Sigmoid colon (tissue), 7 donors: ENCODE results near the gene RNF39. TPM values are rescaled to one million over a fixed set of nuclear protein-coding genes. Genes with fewer than 3 reads are reported as not detected.

ENCODE experiments used
- DNase-seq: peaks from one replicate; pipeline ENCODE4 v3.0.0-alpha.2; 2019
- H3K27ac ChIP-seq, 4 donors: fragments of 200-600 bp; sonication (generic); one replicate each; pipeline ENCODE4 v1.5.1; 2016 to 2019; ENCODE audit warnings: mild to moderate bottlenecking in 1 of 4
- H3K27me3 ChIP-seq, 3 donors: fragments of 200-600 bp; sonication (generic); one replicate each; pipeline ENCODE4 v1.5.1; 2019; ENCODE audit warnings: mild to moderate bottlenecking in 1 of 3
- H3K36me3 ChIP-seq, 4 donors: fragments of 200-600 bp; sonication (generic); one replicate each; pipeline ENCODE4 v1.5.1; 2016 to 2019
- H3K4me1 ChIP-seq, 4 donors: fragments of 200-600 bp; sonication (generic); one replicate each; pipeline ENCODE4 v1.5.1; 2017 to 2019
- H3K4me3 ChIP-seq, 4 donors: fragments of 200-600 bp; sonication (generic); one replicate each; pipeline ENCODE4 v1.5.1; 2017 to 2019; ENCODE audit warnings: mild to moderate bottlenecking in 2 of 4, moderate library complexity in 1 of 4
- H3K9me3 ChIP-seq, 4 donors: fragments of 200-600 bp in 3 of 4; sonication (generic) in 3 of 4; one replicate each; pipeline versions ENCODE4 v1.5.1 to v1.6.1; 2013 to 2019
- EP300 ChIP-seq, 4 donors: sonication (generic); formaldehyde crosslinking; IDR thresholded peaks; one replicate each; pipeline ENCODE4 v1.6.1; 2017; ENCODE audit warnings: antibody characterized with exemption in 4 of 4
- POLR2A ChIP-seq, 2 donors: fragments of 450-650 bp; IDR thresholded peaks; one replicate each; pipeline ENCODE4 v1.6.1; 2016; ENCODE audit warnings: antibody characterized with exemption in 2 of 2, mild to moderate bottlenecking in 2 of 2, moderate library complexity in 2 of 2
- POLR2AphosphoS5 ChIP-seq, 4 donors: sonication (generic); formaldehyde crosslinking; IDR thresholded peaks; one replicate each; pipeline ENCODE4 v1.6.1; 2017; ENCODE audit warnings: antibody characterized with exemption in 4 of 4
- WGBS, 2 donors: extraction: QIAGEN DNeasy Blood & Tissue Kit; methylation state at CpG; one replicate each; pipeline ENCODE4 v1.1.7; 2013; 5-methylcytosine and 5-hydroxymethylcytosine counted together
- intact Hi-C: fragments of 100-400 bp; cut with DNase I; formaldehyde crosslinking; loops from one replicate; pipeline ENCODE4 v1.15.1; 2023
- polyA plus RNA-seq, 3 donors: library from polyadenylated mRNA; stranded (reverse); fragments of 200-250 nt; gene quantifications; one replicate each; pipeline ENCODE4 v1.2.3, GENCODE V29; 2013
- small RNA-seq, 3 donors: library from RNA; depleted of rRNA; stranded (forward); fragments of <200 nt; gene quantifications; one replicate each; pipeline ENCODE3, GENCODE V24; 2016
- total RNA-seq, 4 donors: library from RNA; depleted of rRNA; stranded (reverse); fragments of >200 nt; gene quantifications; one replicate each; pipeline ENCODE4 v1.1.0, GENCODE V29; 2016
- TF ChIP-seq, protein P1 (sequence below), 4 experiments: fragments of 450-650 bp in 3 of 4; fragments of 200-600 bp in 1 of 4; IDR thresholded peaks; one replicate each; pipeline ENCODE4 v1.5.1; 2016 to 2019; ENCODE audit warnings: antibody characterized with exemption in 4 of 4, mild to moderate bottlenecking in 3 of 4, moderate library complexity in 2 of 4
- donor health status: healthy with polysubstance abuse.
- donor health status: Bipolar disorder and iron deficiency.
- donor health status: healthy.

The RNF39 gene
- total and polyA plus RNA-seq, 7 donors = 0.44 to 2.3 (median 0.60) TPM; not detected in 4

DNA sequence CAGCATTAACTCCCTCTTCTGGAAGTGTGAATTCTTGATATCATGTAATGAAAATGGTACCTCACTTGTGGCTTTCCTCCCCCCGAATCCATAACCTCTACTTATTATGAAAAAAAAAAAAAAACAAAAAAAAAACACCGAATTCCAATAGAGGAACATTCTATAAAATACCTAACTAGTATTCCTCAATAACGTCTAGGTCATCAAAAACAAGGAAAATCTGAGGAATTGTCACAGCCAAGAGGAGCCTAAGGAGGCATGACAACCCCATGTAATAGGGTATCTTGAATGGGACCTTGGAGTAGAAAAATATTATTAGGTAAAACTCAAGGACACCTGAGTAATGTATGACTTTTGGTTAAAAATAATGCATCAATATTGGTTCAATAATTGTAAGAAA lies 53.4 kb downstream of the RNF39 start:
- Histone ChIP-seq H3K4me3 (no peak overlapping the region), H3K9me3 (no peaks in the 10 kb centered on the region), H3K27ac (no peak overlapping the region), H3K27me3 (no peaks in the 10 kb centered on the region), H3K36me3 (no peaks in the 10 kb centered on the region), H3K4me1 (no peaks in the 10 kb centered on the region)
- 92 to 96% methylated on average over 3 of the region's 3 CpGs for WGBS, 2 donors
- no peak for TF ChIP-seq POLR2A (IDR thresholded peaks at IDR 0.05)
- TF ChIP-seq, protein P1, sequence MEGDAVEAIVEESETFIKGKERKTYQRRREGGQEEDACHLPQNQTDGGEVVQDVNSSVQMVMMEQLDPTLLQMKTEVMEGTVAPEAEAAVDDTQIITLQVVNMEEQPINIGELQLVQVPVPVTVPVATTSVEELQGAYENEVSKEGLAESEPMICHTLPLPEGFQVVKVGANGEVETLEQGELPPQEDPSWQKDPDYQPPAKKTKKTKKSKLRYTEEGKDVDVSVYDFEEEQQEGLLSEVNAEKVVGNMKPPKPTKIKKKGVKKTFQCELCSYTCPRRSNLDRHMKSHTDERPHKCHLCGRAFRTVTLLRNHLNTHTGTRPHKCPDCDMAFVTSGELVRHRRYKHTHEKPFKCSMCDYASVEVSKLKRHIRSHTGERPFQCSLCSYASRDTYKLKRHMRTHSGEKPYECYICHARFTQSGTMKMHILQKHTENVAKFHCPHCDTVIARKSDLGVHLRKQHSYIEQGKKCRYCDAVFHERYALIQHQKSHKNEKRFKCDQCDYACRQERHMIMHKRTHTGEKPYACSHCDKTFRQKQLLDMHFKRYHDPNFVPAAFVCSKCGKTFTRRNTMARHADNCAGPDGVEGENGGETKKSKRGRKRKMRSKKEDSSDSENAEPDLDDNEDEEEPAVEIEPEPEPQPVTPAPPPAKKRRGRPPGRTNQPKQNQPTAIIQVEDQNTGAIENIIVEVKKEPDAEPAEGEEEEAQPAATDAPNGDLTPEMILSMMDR (IDR thresholded peaks at IDR 0.05) = no peak
- TF ChIP-seq EP300 (IDR thresholded peaks at IDR 0.05) = no peak
- no peak for TF ChIP-seq POLR2AphosphoS5 (IDR thresholded peaks at IDR 0.05)
- no peak for DNase-seq
- intact Hi-C loops = no loop called here

DNA sequence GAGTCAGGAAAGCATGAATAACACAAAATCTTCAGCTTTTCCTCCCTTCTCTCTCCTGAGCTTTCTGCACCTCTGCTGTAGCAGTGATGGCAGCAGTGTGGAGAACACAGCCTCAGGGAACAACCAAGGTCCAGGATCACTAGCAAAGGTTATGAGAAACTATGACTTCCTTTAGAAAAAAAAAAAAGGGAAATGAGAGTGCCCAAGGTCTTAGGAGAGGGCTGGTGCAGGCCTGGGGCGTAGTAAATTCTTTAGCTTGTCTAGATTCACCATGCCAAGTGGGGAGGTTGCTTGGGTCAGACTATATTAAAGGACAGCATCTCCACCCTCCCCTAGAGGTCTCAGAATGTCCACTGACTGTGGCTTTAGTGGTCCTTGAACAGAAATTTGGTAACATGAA lies 54.9 kb downstream of the RNF39 start:
- no peak overlapping the region for H3K4me3 ChIP-seq
- H3K27ac ChIP-seq = no peak overlapping the region
- no peaks in the 10 kb centered on the region for H3K9me3 ChIP-seq
- no peaks in the 10 kb centered on the region for H3K36me3 ChIP-seq
- DNase-seq = no peak
- H3K4me1 ChIP-seq = no peaks in the 10 kb centered on the region
- no peaks in the 10 kb centered on the region for H3K27me3 ChIP-seq
- no peak for TF ChIP-seq EP300 (IDR thresholded peaks at IDR 0.05)
- no peak for TF ChIP-seq POLR2A (IDR thresholded peaks at IDR 0.05)
- TF ChIP-seq POLR2AphosphoS5 (IDR thresholded peaks at IDR 0.05) = no peak
- TF ChIP-seq, protein P1 (IDR thresholded peaks at IDR 0.05) = no peak
- 77 to 96% methylated on average over 1 of the region's 1 CpG for WGBS, 2 donors
- intact Hi-C loops = no loop called here

Small RNAs within 50 kb of the gene (small RNA-seq; reads per million reads assigned to genes)
- gene RF02218 = 0 reads per million in 3 donors
- gene RF02219 = 0 reads per million in 3 donors
- gene RF02220 = 0 reads per million in 3 donors

Other genes starting within 250 kb of the RNF39 start
- gene HLA-G, start 247.9 kb downstream of the RNF39 start, total RNA-seq = not detected
- under 1 TPM in 1 of 3 donors, not detected in 2; 0.09 TPM for gene HLA-G, start 247.9 kb downstream of the RNF39 start, polyA plus RNA-seq
- 100 to 1,000 TPM; 279 to 524 (median 398) TPM for gene HLA-A, start 133.2 kb downstream of the RNF39 start, total RNA-seq
- gene HLA-A, start 133.2 kb downstream of the RNF39 start, polyA plus RNA-seq = 1,000 to 10,000 TPM in 1 of 3 donors, 100 to 1,000 TPM in 2; 302 to 2,938 (median 684) TPM
- 10 to 100 TPM; 11.1 to 29.3 (median 23.3) TPM for gene POLR1H, start 14.5 kb downstream of the RNF39 start, total RNA-seq
- gene POLR1H, start 14.5 kb downstream of the RNF39 start, polyA plus RNA-seq = 10 to 100 TPM; 33.3 to 70.3 (median 61.7) TPM
- gene PPP1R11, start 8.6 kb downstream of the RNF39 start, total RNA-seq = 10 to 100 TPM; 36.8 to 45.7 (median 42.2) TPM
- 100 to 1,000 TPM in 2 of 3 donors, 10 to 100 TPM in 1; 89.8 to 144 (median 107) TPM for gene PPP1R11, start 8.6 kb downstream of the RNF39 start, polyA plus RNA-seq
- 1 to 10 TPM in 1 of 4 donors, under 1 TPM in 1, not detected in 2; 0.36 to 2.2 TPM for gene TRIM31, start 37.3 kb upstream of the RNF39 start, total RNA-seq
- gene TRIM31, start 37.3 kb upstream of the RNF39 start, polyA plus RNA-seq = 100 to 1,000 TPM in 2 of 3 donors, 10 to 100 TPM in 1; 92.2 to 133 (median 118) TPM
- not detected for gene TRIM40, start 60.4 kb upstream of the RNF39 start, total RNA-seq
- 10 to 100 TPM in 2 of 3 donors, 1 to 10 TPM in 1; 6.6 to 23.8 (median 18.9) TPM for gene TRIM40, start 60.4 kb upstream of the RNF39 start, polyA plus RNA-seq
- under 1 TPM in 1 of 4 donors, not detected in 3; 0.36 TPM for gene TRIM10, start 85.4 kb upstream of the RNF39 start, total RNA-seq
- 1 to 10 TPM; 2.7 to 4.8 (median 3.5) TPM for gene TRIM10, start 85.4 kb upstream of the RNF39 start, polyA plus RNA-seq
- gene TRIM15, start 87.8 kb upstream of the RNF39 start, total RNA-seq = under 1 TPM in 2 of 4 donors, not detected in 2; 0.28 to 0.36 TPM
- gene TRIM15, start 87.8 kb upstream of the RNF39 start, polyA plus RNA-seq = 10 to 100 TPM; 38.4 to 52.0 (median 46.0) TPM
- 10 to 100 TPM; 34.2 to 42.7 (median 41.4) TPM for gene TRIM26, start 137.6 kb upstream of the RNF39 start, total RNA-seq
- 10 to 100 TPM; 35.4 to 60.4 (median 39.3) TPM for gene TRIM26, start 137.6 kb upstream of the RNF39 start, polyA plus RNA-seq